Testis (tissue), 2 donors: ENCODE results near the gene RPTOR.

Source experiments
- POLR2A ChIP-seq: fragments of 450-650 bp; IDR thresholded peaks from one replicate; pipeline ENCODE4 v1.6.1; 2017; ENCODE audit warnings: antibody characterized with exemption, mild to moderate bottlenecking, moderate library complexity
- TF ChIP-seq, protein P1 (sequence below), 3 experiments: fragments of 450-650 bp in 2 of 3; fragments of 200-600 bp in 1 of 3; sonication (generic) in 1 of 3; IDR thresholded peaks; one replicate each; pipeline ENCODE4 v1.5.1; 2016 to 2019; ENCODE audit warnings: antibody characterized with exemption in 3 of 3, mild to moderate bottlenecking in 2 of 3, moderate library complexity in 1 of 3

GRCh38 chr17:80768389-80768788, 223.8 kb downstream of the RPTOR start:
- TF ChIP-seq, protein P1, sequence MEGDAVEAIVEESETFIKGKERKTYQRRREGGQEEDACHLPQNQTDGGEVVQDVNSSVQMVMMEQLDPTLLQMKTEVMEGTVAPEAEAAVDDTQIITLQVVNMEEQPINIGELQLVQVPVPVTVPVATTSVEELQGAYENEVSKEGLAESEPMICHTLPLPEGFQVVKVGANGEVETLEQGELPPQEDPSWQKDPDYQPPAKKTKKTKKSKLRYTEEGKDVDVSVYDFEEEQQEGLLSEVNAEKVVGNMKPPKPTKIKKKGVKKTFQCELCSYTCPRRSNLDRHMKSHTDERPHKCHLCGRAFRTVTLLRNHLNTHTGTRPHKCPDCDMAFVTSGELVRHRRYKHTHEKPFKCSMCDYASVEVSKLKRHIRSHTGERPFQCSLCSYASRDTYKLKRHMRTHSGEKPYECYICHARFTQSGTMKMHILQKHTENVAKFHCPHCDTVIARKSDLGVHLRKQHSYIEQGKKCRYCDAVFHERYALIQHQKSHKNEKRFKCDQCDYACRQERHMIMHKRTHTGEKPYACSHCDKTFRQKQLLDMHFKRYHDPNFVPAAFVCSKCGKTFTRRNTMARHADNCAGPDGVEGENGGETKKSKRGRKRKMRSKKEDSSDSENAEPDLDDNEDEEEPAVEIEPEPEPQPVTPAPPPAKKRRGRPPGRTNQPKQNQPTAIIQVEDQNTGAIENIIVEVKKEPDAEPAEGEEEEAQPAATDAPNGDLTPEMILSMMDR (IDR thresholded peaks at IDR 0.05), result no peak
- no peak for TF ChIP-seq POLR2A
